SK-N-SH (cell line): ENCODE data around the gene ACVR1C. TPM values are rescaled to one million over a fixed set of nuclear protein-coding genes. Genes with fewer than 3 reads are reported as not detected.

Experiments
- CTCF ChIA-PET: fragments of 300-600, 350-600 bp; formaldehyde crosslinking; extraction: SDS; loops from one replicate; lab custom pipeline; 2021; lab: Yijun Ruan, JAX
- POLR2A ChIA-PET: fragments of 350-600 bp; sonication (Branson Sonifier 250); formaldehyde crosslinking; extraction: SDS; loops from one replicate; lab custom pipeline; 2020; ENCODE audit warnings: antibody characterized with exemption, inconsistent platforms; lab: Yijun Ruan, JAX
- DNase-seq: peaks from one replicate; pipeline ENCODE4 v3.0.0; 2012
- H2AFZ ChIP-seq: fragments of 200-600 bp; sonication (generic); 2 replicates; pipeline ENCODE4 v1.8.1; 2016; ENCODE audit warnings: antibody characterized with exemption, mild to moderate bottlenecking, low read depth
- H3F3A ChIP-seq: fragments of 200-600 bp; sonication (generic); replicated peaks from 2 replicates; pipeline ENCODE3; 2016; ENCODE audit warnings: antibody characterized with exemption, mild to moderate bottlenecking; ENCODE audit not compliant: insufficient read depth
- H3K27ac ChIP-seq, 2 experiments: fragments of 200-500 bp in 1 of 2; fragments of 200-600 bp in 1 of 2; sonication (Bioruptor generic) in 1 of 2; sonication (generic), shearing (Covaris generic) in 1 of 2; 2 replicates each; pipeline versions ENCODE4 v1.5.1 to v1.6.1; 2014 to 2016; ENCODE audit warnings: low read depth in 2 of 2, inconsistent platforms in 1 of 2, low read length in 1 of 2, mild to moderate bottlenecking in 1 of 2, mixed read lengths in 1 of 2
- H3K27me3 ChIP-seq: fragments of 200-600 bp; sonication (generic), shearing (Covaris generic); 2 replicates; pipeline ENCODE4 v1.6.1; 2016; ENCODE audit warnings: mixed run types; ENCODE audit not compliant: insufficient read depth
- H3K36me3 ChIP-seq, 2 experiments: fragments of 200-500 bp in 1 of 2; fragments of 200-600 bp in 1 of 2; sonication (Bioruptor generic) in 1 of 2; sonication (generic) in 1 of 2; replicated peaks in 1 of 2; 2 replicates each; pipeline versions ENCODE3 to v1.5.1; 2014 to 2016; ENCODE audit warnings: low read length in 1 of 2, mild to moderate bottlenecking in 1 of 2; ENCODE audit not compliant: insufficient read depth in 2 of 2, control insufficient read depth in 1 of 2
- H3K4me1 ChIP-seq, 2 experiments: fragments of 200-500 bp in 1 of 2; fragments of 200-600 bp in 1 of 2; sonication (Bioruptor generic) in 1 of 2; sonication (generic), shearing (Covaris generic) in 1 of 2; 2 replicates each; pipeline versions ENCODE4 v1.5.1 to v1.6.1; 2014 to 2016; ENCODE audit warnings: low read depth in 1 of 2, low read length in 1 of 2, mixed run types in 1 of 2; ENCODE audit not compliant: insufficient read depth in 2 of 2, control insufficient read depth in 1 of 2
- H3K4me2 ChIP-seq: fragments of 200-600 bp; sonication (generic), shearing (Covaris generic); 2 replicates; pipeline ENCODE4 v1.6.1; 2017; ENCODE audit warnings: mixed run types
- H3K4me3 ChIP-seq, 2 experiments: fragments of 200-500 bp in 1 of 2; fragments of 200-600 bp in 1 of 2; sonication (Bioruptor generic) in 1 of 2; sonication (generic), shearing (Covaris generic) in 1 of 2; 2 replicates each; pipeline versions ENCODE4 v1.5.1 to v1.8.1; 2014 to 2016; ENCODE audit warnings: low read depth in 2 of 2, inconsistent platforms in 1 of 2, low read length in 1 of 2, mild to moderate bottlenecking in 1 of 2, mixed read lengths in 1 of 2, moderate library complexity in 1 of 2
- H3K79me2 ChIP-seq: fragments of 200-600 bp; sonication (generic); 2 replicates; pipeline ENCODE4 v1.8.1; 2017; ENCODE audit warnings: mild to moderate bottlenecking; ENCODE audit not compliant: insufficient read depth
- H3K9ac ChIP-seq: fragments of 200-600 bp; sonication (generic); 2 replicates; pipeline ENCODE4 v1.6.1; 2017; ENCODE audit warnings: mixed run types
- H3K9me2 ChIP-seq: fragments of 200-600 bp; sonication (generic); 2 replicates; pipeline ENCODE4 v1.6.1; 2017; ENCODE audit warnings: mixed run types
- H3K9me3 ChIP-seq: fragments of 200-600 bp; sonication (generic); 2 replicates; pipeline ENCODE4 v1.6.1; 2017; ENCODE audit warnings: mixed run types, mild to moderate bottlenecking, moderate library complexity
- H4K20me1 ChIP-seq: fragments of 200-600 bp; sonication (generic); 2 replicates; pipeline ENCODE4 v1.6.1; 2017; ENCODE audit warnings: mild to moderate bottlenecking, mixed run types; ENCODE audit not compliant: insufficient read depth
- CHD2 ChIP-seq: fragments of 150-350 bp; IDR thresholded peaks from 2 replicates; pipeline ENCODE4 v1.6.1; 2018; ENCODE audit warnings: low read length; ENCODE audit not compliant: partially characterized antibody
- EP300 ChIP-seq, 2 experiments: IDR thresholded peaks; 2 replicates each; pipeline versions ENCODE4 v1.4.0 to v1.6.1; 2012; ENCODE audit warnings: borderline replicate concordance in 1 of 2, low read depth in 1 of 2, low read length in 1 of 2
- EZH2phosphoT487 ChIP-seq: fragments of 200-600 bp; sonication (generic); IDR thresholded peaks from 2 replicates; pipeline ENCODE4 v1.6.1; 2017; ENCODE audit warnings: low read depth, mixed run types, mild to moderate bottlenecking, antibody characterized with exemption, moderate library complexity, borderline replicate concordance
- FOSL2 ChIP-seq: IDR thresholded peaks from 2 replicates; pipeline ENCODE4 v1.4.0; 2012; ENCODE audit warnings: low read depth, mild to moderate bottlenecking, moderate library complexity, borderline replicate concordance
- FOXJ3 ChIP-seq: sonication (generic); formaldehyde crosslinking; IDR thresholded peaks from 2 replicates; pipeline ENCODE4 v1.5.1; 2020; ENCODE audit warnings: mild to moderate bottlenecking, missing genetic modification reagents
- FOXM1 ChIP-seq: IDR thresholded peaks from 2 replicates; pipeline ENCODE4 v1.4.0; 2012; ENCODE audit warnings: low read depth, mild to moderate bottlenecking
- GATA2 ChIP-seq: sonication (generic); formaldehyde crosslinking; IDR thresholded peaks from 2 replicates; pipeline ENCODE4 v1.5.0; 2020; ENCODE audit warnings: mild to moderate bottlenecking, missing genetic modification reagents
- JUND ChIP-seq: IDR thresholded peaks from 2 replicates; pipeline ENCODE4 v1.4.0; 2012
- MEF2A ChIP-seq: IDR thresholded peaks from 2 replicates; pipeline ENCODE4 v1.4.0; 2012; ENCODE audit warnings: low read depth, borderline replicate concordance
- MXI1 ChIP-seq: IDR thresholded peaks from 2 replicates; pipeline ENCODE4 v1.6.1; 2012; ENCODE audit warnings: mild to moderate bottlenecking, low read depth, low read length, improper control_type of control experiment
- NFIC ChIP-seq: IDR thresholded peaks from 2 replicates; pipeline ENCODE4 v1.4.0; 2012; ENCODE audit warnings: borderline replicate concordance
- NRF1 ChIP-seq: IDR thresholded peaks from 2 replicates; pipeline ENCODE4 v1.6.1; 2012; ENCODE audit warnings: low read depth, mild to moderate bottlenecking, low read length
- RCOR1 ChIP-seq: fragments of 150-350 bp; IDR thresholded peaks from 2 replicates; pipeline ENCODE4 v1.6.1; 2017; ENCODE audit warnings: antibody characterized with exemption, low read length
- RXRA ChIP-seq: IDR thresholded peaks from 2 replicates; pipeline ENCODE4 v1.4.0; 2012; ENCODE audit warnings: low read depth, mild to moderate bottlenecking, borderline replicate concordance
- SMC3 ChIP-seq: IDR thresholded peaks from 2 replicates; pipeline ENCODE4 v1.6.1; 2012; ENCODE audit warnings: low read depth, low read length, improper control_type of control experiment
- TCF12 ChIP-seq: IDR thresholded peaks from 2 replicates; pipeline ENCODE4 v1.4.0; 2012
- TEAD4 ChIP-seq: IDR thresholded peaks from 2 replicates; pipeline ENCODE4 v1.4.0; 2012; ENCODE audit warnings: mild to moderate bottlenecking, borderline replicate concordance; ENCODE audit not compliant: insufficient read depth
- WGBS: methylation state at CpG from one replicate; pipeline ENCODE4 v1.1.6; 2017; ENCODE audit warnings: low lambda C conversion rate; 5-methylcytosine and 5-hydroxymethylcytosine counted together
- polyA plus RNA-seq, 3 experiments: library from polyadenylated mRNA; depleted of rRNA; stranded (reverse); fragments of >200 nt; gene quantifications; 2 replicates each; pipeline ENCODE4 v1.2.3, GENCODE V29; 2012
- TF ChIP-seq, protein P1 (sequence below): IDR thresholded peaks from 2 replicates; pipeline ENCODE4 v1.4.0; 2012; ENCODE audit warnings: low read depth, borderline replicate concordance
- TF ChIP-seq, protein P2 (sequence below): fragments of 200-600 bp; sonication (generic); IDR thresholded peaks from 2 replicates; pipeline ENCODE4 v1.6.1; 2017; ENCODE audit warnings: antibody characterized with exemption, mild to moderate bottlenecking, moderate library complexity

ACVR1C gene
- polyA plus RNA-seq, 1 of the 3 experiments (the other 2 are of a cell fraction), result 0.03 TPM

DNA sequence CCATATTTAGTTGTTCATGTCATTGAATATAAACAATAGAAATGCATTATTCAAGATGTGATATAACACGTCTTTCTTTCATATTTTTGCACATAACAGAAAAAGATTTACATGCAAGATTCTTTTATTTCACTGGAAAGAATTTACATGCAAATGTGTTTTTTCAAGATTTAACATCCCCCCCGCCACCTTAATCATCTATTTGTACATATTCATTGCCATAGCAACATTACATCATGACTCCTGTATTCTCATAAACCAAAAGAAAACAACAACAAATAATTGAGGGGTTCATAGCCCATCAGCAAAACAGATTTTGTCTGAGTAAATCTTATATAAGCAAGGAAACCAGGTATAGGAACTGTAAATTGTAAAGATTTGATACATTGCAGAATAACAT, 3.2 kb upstream of the ACVR1C start:
- CTCF ChIA-PET, result no interaction called here
- POLR2A ChIA-PET, result no interaction called here
- H3K27ac ChIP-seq, result no peak overlapping the region
- H2AFZ ChIP-seq, result no peak overlapping the region
- H3K9me3 ChIP-seq, result no peaks in the 10 kb centered on the region
- WGBS, result 16% methylated on average over 2 of the region's 2 CpGs
- peaks cover 8% of the 10 kb centered on the region for H3K27me3 ChIP-seq
- H3K4me2 ChIP-seq, result no peak overlapping the region
- H3K79me2 ChIP-seq, result no peaks in the 10 kb centered on the region
- H4K20me1 ChIP-seq, result no peaks in the 10 kb centered on the region
- H3K9me2 ChIP-seq, result no peaks in the 10 kb centered on the region
- H3K4me1 ChIP-seq, result peaks cover 0 to 10% of the 10 kb centered on the region in 2 experiments; a peak in 1 of 4 replicates
- no peaks in the 10 kb centered on the region for H3K36me3 ChIP-seq
- peaks cover 5% of the 10 kb centered on the region for H3F3A ChIP-seq
- no peak for TF ChIP-seq TCF12
- DNase-seq, result no peak
- no peak overlapping the region for H3K9ac ChIP-seq
- no peak overlapping the region for H3K4me3 ChIP-seq

DNA sequence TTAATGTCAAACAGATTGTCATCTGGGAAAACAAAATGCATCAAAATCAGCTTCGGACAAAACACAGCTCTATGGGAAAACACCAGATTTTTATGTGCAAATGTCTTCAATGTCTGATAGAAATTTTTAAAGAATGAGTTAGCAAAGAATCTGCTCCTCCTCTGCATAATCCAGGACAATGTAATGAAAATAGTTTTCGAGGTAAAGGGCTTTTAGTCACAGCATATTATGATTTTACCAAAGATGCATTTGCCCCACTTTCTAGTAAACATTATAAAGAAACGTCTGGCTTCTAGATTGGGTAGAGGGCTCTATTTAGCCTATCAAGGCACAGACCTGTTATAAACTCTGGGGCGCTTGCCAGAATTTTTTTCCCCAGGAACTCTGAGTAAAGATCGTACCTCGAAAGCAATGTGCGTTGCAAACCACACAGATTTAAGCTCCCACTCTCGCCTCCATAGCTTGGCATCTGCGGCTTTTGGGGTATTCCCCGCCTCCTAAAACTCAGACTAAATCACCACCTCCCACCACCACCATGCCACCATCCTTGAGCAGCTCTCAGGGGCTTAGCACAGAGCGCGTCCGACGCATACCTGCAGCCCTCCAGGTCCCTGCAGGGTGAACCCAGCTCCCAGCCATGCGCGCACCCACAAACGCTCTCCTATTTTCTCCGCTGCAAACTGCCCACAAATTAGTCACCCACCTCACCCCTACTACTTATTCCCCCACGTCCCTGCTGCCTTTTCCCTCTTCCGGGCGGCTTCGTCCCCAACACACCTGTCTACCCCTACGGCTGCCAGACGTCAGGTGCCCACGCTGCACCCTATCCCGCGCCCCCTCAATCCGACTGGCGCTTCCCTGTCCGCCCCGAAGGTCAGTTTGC, 829 bp downstream of the ACVR1C start:
- Histone ChIP-seq H3K4me3 (peak overlapping the region; percentile 58 to 63), H2AFZ (no peak overlapping the region), H3K4me1 (peaks cover 0 to 10% of the 10 kb centered on the region in 2 experiments; a peak in 1 of 4 replicates), H3K27ac (no peak overlapping the region), H3K4me2 (peak overlapping the region; percentile 93), H3K9ac (no peak overlapping the region), H3K27me3 (peaks cover 16% of the 10 kb centered on the region), H3K9me2 (no peaks in the 10 kb centered on the region), H4K20me1 (no peaks in the 10 kb centered on the region), H3K36me3 (no peaks in the 10 kb centered on the region), H3K9me3 (no peaks in the 10 kb centered on the region), H3K79me2 (no peaks in the 10 kb centered on the region), H3F3A (peaks cover 5% of the 10 kb centered on the region)
- DNase-seq, result no peak
- POLR2A ChIA-PET, result interaction anchor here (0.7 kb wide), 1 partner anchor 345 kb away, joined by 4 read pairs; no protein-coding TSS in a partner anchor
- WGBS, result 3% methylated on average over 31 of the region's 31 CpGs
- CTCF ChIA-PET, result interaction anchor here (0.6 to 5.4 kb wide), 13 partner anchors 8 to 1126 kb away, joined by 3 to 34 read pairs (median 5); no protein-coding TSS in a partner anchor
- no peak for TF ChIP-seq JUND
- TF ChIP-seq NFIC, result no peak
- TF ChIP-seq CHD2, result no peak
- TF ChIP-seq EP300 (IDR thresholded peaks at IDR 0.05; ENCODE audit: borderline replicate concordance in 1 of 2, low read depth in 1 of 2, low read length in 1 of 2), result no peak
- no peak for TF ChIP-seq GATA2 (CRISPR knock-in tag)
- no peak for TF ChIP-seq FOXM1
- no peak for TF ChIP-seq RXRA
- no peak for TF ChIP-seq NRF1
- no peak for TF ChIP-seq SMC3

DNA sequence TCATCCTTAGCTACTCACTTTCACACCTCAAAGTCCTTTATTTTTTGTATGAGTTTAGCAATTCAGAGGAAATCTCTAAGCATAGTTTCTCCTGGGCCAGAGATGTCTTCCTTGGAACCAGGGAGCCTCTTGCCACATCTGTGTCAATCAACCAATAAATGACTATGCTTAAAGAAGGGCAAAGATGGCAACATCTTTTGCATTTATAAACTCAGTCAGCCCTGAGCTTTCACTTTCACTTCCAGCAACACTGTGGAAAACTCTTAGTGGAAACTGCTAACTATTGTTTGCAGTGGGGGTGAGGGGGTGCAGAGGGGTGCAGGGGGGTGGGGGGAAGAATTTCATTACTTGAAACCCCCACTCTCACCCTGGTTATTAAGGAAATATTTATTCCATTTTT, 3.4 kb downstream of the ACVR1C start:
- POLR2A ChIA-PET, result no interaction called here
- H3K4me1 ChIP-seq, result peaks cover 0 to 10% of the 10 kb centered on the region in 2 experiments; a peak in 1 of 4 replicates
- H3K9me3 ChIP-seq, result no peaks in the 10 kb centered on the region
- H3K4me3 ChIP-seq, result no peak overlapping the region
- no peak overlapping the region for H3K27ac ChIP-seq
- peaks cover 5% of the 10 kb centered on the region for H3F3A ChIP-seq
- H3K36me3 ChIP-seq, result no peaks in the 10 kb centered on the region
- no peak for TF ChIP-seq NFIC
- no peak for TF ChIP-seq FOSL2
- no peak for TF ChIP-seq FOXJ3 (CRISPR knock-in tag)
- TF ChIP-seq, protein P1, sequence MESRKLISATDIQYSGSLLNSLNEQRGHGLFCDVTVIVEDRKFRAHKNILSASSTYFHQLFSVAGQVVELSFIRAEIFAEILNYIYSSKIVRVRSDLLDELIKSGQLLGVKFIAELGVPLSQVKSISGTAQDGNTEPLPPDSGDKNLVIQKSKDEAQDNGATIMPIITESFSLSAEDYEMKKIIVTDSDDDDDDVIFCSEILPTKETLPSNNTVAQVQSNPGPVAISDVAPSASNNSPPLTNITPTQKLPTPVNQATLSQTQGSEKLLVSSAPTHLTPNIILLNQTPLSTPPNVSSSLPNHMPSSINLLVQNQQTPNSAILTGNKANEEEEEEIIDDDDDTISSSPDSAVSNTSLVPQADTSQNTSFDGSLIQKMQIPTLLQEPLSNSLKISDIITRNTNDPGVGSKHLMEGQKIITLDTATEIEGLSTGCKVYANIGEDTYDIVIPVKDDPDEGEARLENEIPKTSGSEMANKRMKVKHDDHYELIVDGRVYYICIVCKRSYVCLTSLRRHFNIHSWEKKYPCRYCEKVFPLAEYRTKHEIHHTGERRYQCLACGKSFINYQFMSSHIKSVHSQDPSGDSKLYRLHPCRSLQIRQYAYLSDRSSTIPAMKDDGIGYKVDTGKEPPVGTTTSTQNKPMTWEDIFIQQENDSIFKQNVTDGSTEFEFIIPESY, result no peak
- no peak for TF ChIP-seq MEF2A
- TF ChIP-seq MXI1, result no peak
- TF ChIP-seq, protein P2, sequence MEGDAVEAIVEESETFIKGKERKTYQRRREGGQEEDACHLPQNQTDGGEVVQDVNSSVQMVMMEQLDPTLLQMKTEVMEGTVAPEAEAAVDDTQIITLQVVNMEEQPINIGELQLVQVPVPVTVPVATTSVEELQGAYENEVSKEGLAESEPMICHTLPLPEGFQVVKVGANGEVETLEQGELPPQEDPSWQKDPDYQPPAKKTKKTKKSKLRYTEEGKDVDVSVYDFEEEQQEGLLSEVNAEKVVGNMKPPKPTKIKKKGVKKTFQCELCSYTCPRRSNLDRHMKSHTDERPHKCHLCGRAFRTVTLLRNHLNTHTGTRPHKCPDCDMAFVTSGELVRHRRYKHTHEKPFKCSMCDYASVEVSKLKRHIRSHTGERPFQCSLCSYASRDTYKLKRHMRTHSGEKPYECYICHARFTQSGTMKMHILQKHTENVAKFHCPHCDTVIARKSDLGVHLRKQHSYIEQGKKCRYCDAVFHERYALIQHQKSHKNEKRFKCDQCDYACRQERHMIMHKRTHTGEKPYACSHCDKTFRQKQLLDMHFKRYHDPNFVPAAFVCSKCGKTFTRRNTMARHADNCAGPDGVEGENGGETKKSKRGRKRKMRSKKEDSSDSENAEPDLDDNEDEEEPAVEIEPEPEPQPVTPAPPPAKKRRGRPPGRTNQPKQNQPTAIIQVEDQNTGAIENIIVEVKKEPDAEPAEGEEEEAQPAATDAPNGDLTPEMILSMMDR, result no peak
- no peak for TF ChIP-seq GATA2 (CRISPR knock-in tag)
- TF ChIP-seq RCOR1, result no peak
- no peak for TF ChIP-seq NRF1
- TF ChIP-seq TEAD4, result no peak
- TF ChIP-seq EZH2phosphoT487, result no peak
- no peaks in the 10 kb centered on the region for H3K79me2 ChIP-seq
- DNase-seq, result no peak
- H3K9me2 ChIP-seq, result no peaks in the 10 kb centered on the region
- CTCF ChIA-PET, result interaction anchor here (0.8 to 5.4 kb wide), 4 partner anchors 9 to 1043 kb away, joined by 3 to 34 read pairs (median 4); no protein-coding TSS in a partner anchor
- H3K27me3 ChIP-seq, result peaks cover 21% of the 10 kb centered on the region
- no peak overlapping the region for H2AFZ ChIP-seq
- no peak overlapping the region for H3K4me2 ChIP-seq
- no peaks in the 10 kb centered on the region for H4K20me1 ChIP-seq
- no peak overlapping the region for H3K9ac ChIP-seq
